HEK293 (cell line): ENCODE data around the gene GLRA1.

Experiments
- CTCF ChIA-PET: fragments of 350-600 bp; formaldehyde crosslinking; extraction: SDS; loops from one replicate; lab custom pipeline; 2021; ENCODE audit warnings: antibody characterized with exemption; lab: Yijun Ruan, JAX
- POLR2A ChIA-PET: fragments of 300-600 bp; formaldehyde crosslinking; extraction: SDS; loops from one replicate; lab custom pipeline; 2020; ENCODE audit warnings: antibody characterized with exemption, inconsistent platforms; lab: Yijun Ruan, JAX
- H3K27ac ChIP-seq: fragments of 200-500 bp; sonication (Bioruptor generic); 2 replicates; pipeline ENCODE4 v1.5.1; 2014; ENCODE audit warnings: low read depth, low read length, control low read depth, inconsistent platforms; ENCODE audit errors: extremely low read depth
- H3K36me3 ChIP-seq, 2 experiments: fragments of 200-500 bp in 1 of 2; sonication (Bioruptor generic) in 1 of 2; 1 replicate in 1 of 2; 2 replicates in 1 of 2; pipeline ENCODE4 v1.5.1; 2014 to 2017; ENCODE audit warnings: inconsistent platforms in 2 of 2, low read length in 2 of 2; ENCODE audit not compliant: control insufficient read depth in 2 of 2, insufficient read depth in 1 of 2
- H3K4me1 ChIP-seq: fragments of 200-500 bp; sonication (Bioruptor generic); 2 replicates; pipeline ENCODE4 v1.5.1; 2014; ENCODE audit warnings: mild to moderate bottlenecking, low read length, inconsistent platforms; ENCODE audit not compliant: control insufficient read depth, insufficient read depth
- H3K4me3 ChIP-seq: 2 replicates; pipeline ENCODE4 v1.5.1; 2011; ENCODE audit warnings: low read depth, mild to moderate bottlenecking, control low read depth, low read length, moderate library complexity
- H3K9me3 ChIP-seq: fragments of 200-500 bp; sonication (Bioruptor generic); 2 replicates; pipeline ENCODE4 v1.5.1; 2014; ENCODE audit warnings: low read depth, low read length, inconsistent platforms; ENCODE audit not compliant: control insufficient read depth, insufficient read depth
- ATF2 ChIP-seq: fragments of 450-650 bp; formaldehyde crosslinking; IDR thresholded peaks from 2 replicates; pipeline ENCODE4 v1.5.1; 2016; ENCODE audit warnings: missing biosample characterization, missing genetic modification characterization, low read depth
- FEZF1 ChIP-seq: fragments of 450-650 bp; formaldehyde crosslinking; IDR thresholded peaks from 2 replicates; pipeline ENCODE4 v1.5.1; 2016; ENCODE audit warnings: missing biosample characterization, missing genetic modification characterization
- GLIS1 ChIP-seq: fragments of 450-650 bp; formaldehyde crosslinking; IDR thresholded peaks from 2 replicates; pipeline ENCODE4 v1.5.1; 2016; ENCODE audit warnings: missing biosample characterization, missing genetic modification characterization
- REST ChIP-seq: fragments of 450-650 bp; formaldehyde crosslinking; IDR thresholded peaks from 2 replicates; pipeline ENCODE4 v1.5.1; 2016; ENCODE audit warnings: missing biosample characterization, missing genetic modification characterization
- SCRT1 ChIP-seq: fragments of 450-650 bp; formaldehyde crosslinking; IDR thresholded peaks from 2 replicates; pipeline ENCODE4 v1.5.1; 2016; ENCODE audit warnings: missing biosample characterization, missing genetic modification characterization, borderline replicate concordance
- ZBTB21 ChIP-seq: fragments of 450-650 bp; formaldehyde crosslinking; IDR thresholded peaks from 2 replicates; pipeline ENCODE4 v1.5.1; 2017; ENCODE audit warnings: missing biosample characterization, missing genetic modification characterization
- ZBTB6 ChIP-seq: fragments of 450-650 bp; formaldehyde crosslinking; IDR thresholded peaks from 2 replicates; pipeline ENCODE4 v1.5.1; 2017; ENCODE audit warnings: missing biosample characterization, missing genetic modification characterization
- ZBTB7A ChIP-seq: fragments of 450-650 bp; formaldehyde crosslinking; IDR thresholded peaks from 2 replicates; pipeline ENCODE4 v1.5.1; 2016; ENCODE audit warnings: low read depth, missing biosample characterization, missing genetic modification characterization
- ZNF10 ChIP-seq: fragments of 450-650 bp; formaldehyde crosslinking; IDR thresholded peaks from 2 replicates; pipeline ENCODE4 v1.5.1; 2017; ENCODE audit warnings: missing biosample characterization, missing genetic modification characterization
- ZNF138 ChIP-seq: fragments of 450-650 bp; formaldehyde crosslinking; IDR thresholded peaks from 2 replicates; pipeline ENCODE4 v1.5.1; 2016; ENCODE audit warnings: missing biosample characterization, missing genetic modification characterization, borderline replicate concordance
- ZNF521 ChIP-seq: fragments of 450-650 bp; formaldehyde crosslinking; IDR thresholded peaks from 2 replicates; pipeline ENCODE4 v1.5.1; 2017; ENCODE audit warnings: missing biosample characterization, mild to moderate bottlenecking, missing genetic modification characterization
- ZNF585B ChIP-seq: fragments of 450-650 bp; formaldehyde crosslinking; IDR thresholded peaks from 2 replicates; pipeline ENCODE4 v1.5.1; 2016; ENCODE audit warnings: missing biosample characterization, missing genetic modification characterization
- ZNF704 ChIP-seq: fragments of 450-650 bp; formaldehyde crosslinking; IDR thresholded peaks from 2 replicates; pipeline ENCODE4 v1.5.1; 2016; ENCODE audit warnings: missing biosample characterization, missing genetic modification characterization
- ZNF768 ChIP-seq: fragments of 450-650 bp; formaldehyde crosslinking; IDR thresholded peaks from 2 replicates; pipeline ENCODE4 v1.5.1; 2018; ENCODE audit warnings: missing biosample characterization, mild to moderate bottlenecking, missing genetic modification characterization
- ZSCAN4 ChIP-seq: fragments of 450-650 bp; formaldehyde crosslinking; IDR thresholded peaks from 2 replicates; pipeline ENCODE4 v1.5.1; 2017; ENCODE audit warnings: missing biosample characterization, missing genetic modification characterization

The GLRA1 gene

GRCh38 chr5:151904909-151905308, 19.7 kb downstream of the GLRA1 start (continued):
- TF ChIP-seq ZBTB21 (tag by site-specific recombination) (no peak), ZNF704 (tag by site-specific recombination) (no peak), FEZF1 (tag by site-specific recombination) (no peak), ZNF521 (tag by site-specific recombination) (no peak), ZBTB7A (tag by site-specific recombination) (no peak)

- TF ChIP-seq GLIS1 = no peak
- TF ChIP-seq ZNF138 = no peak
- Histone ChIP-seq H3K9me3 (no peaks in the 10 kb centered on the region), H3K36me3 (no peaks in the 10 kb centered on the region), H3K4me1 (no peaks in the 10 kb centered on the region), H3K27ac (no peak overlapping the region), H3K4me3 (no peak overlapping the region)
- POLR2A ChIA-PET = no interaction called here
- CTCF ChIA-PET = interaction anchor here (0.6 to 1.0 kb wide), 5 partner anchors 11 to 446 kb away, joined by 3 to 4 read pairs (median 3); no protein-coding TSS in a partner anchor
Measured at GRCh38 chr5:151904127-151904526, 20.5 kb downstream of the GLRA1 start.

- POLR2A ChIA-PET = no interaction called here
- H3K9me3 ChIP-seq = no peaks in the 10 kb centered on the region
- CTCF ChIA-PET = interaction anchor here (0.7 to 0.9 kb wide), 3 partner anchors 25 to 385 kb away, joined by 3 to 4 read pairs (median 3); no protein-coding TSS in a partner anchor
- no peaks in the 10 kb centered on the region for H3K36me3 ChIP-seq
- no peak overlapping the region for H3K27ac ChIP-seq
- TF ChIP-seq ZSCAN4 (tag by site-specific recombination) (no peak), SCRT1 (tag by site-specific recombination) (no peak), ZBTB21 (tag by site-specific recombination) (no peak), ZNF585B (no peak)
- no peaks in the 10 kb centered on the region for H3K4me1 ChIP-seq
- no peak overlapping the region for H3K4me3 ChIP-seq
Measured at GRCh38 chr5:151903243-151903653, 21.4 kb downstream of the GLRA1 start.

GRCh38 chr5:151902215-151902614, 22.4 kb downstream of the GLRA1 start:
- TF ChIP-seq ZBTB6 (tag by site-specific recombination) (no peak), ZNF768 (tag by site-specific recombination) (no peak)
- TF ChIP-seq, all 188 proteins: peak for 0
- CTCF ChIA-PET = no interaction called here
- Histone ChIP-seq H3K4me1 (no peaks in the 10 kb centered on the region), H3K36me3 (no peaks in the 10 kb centered on the region), H3K4me3 (no peak overlapping the region), H3K27ac (no peak overlapping the region), H3K9me3 (no peaks in the 10 kb centered on the region)
- POLR2A ChIA-PET = no interaction called here

GRCh38 chr5:151901611-151902010, 23.0 kb downstream of the GLRA1 start:
- ChIA-PET POLR2A (no interaction called here), CTCF (no interaction called here)
- H3K27ac ChIP-seq = no peak overlapping the region
- H3K4me1 ChIP-seq = 0 out of 2 replicates have a peak, but pooled peaks cover under 1% of the 10 kb centered on the region
- no peak for TF ChIP-seq ZNF10 (tag by site-specific recombination)
- TF ChIP-seq REST (tag by site-specific recombination) = no peak
- no peak for TF ChIP-seq ZNF768 (tag by site-specific recombination)
- 0 out of 2 replicates have a peak, but pooled peaks have one; percentile 11 for TF ChIP-seq ATF2 (tag by site-specific recombination)
- H3K9me3 ChIP-seq = no peaks in the 10 kb centered on the region
- H3K4me3 ChIP-seq = no peak overlapping the region
- H3K36me3 ChIP-seq = no peaks in the 10 kb centered on the region
